ENCODE results near the gene TSPEAR.

The TSPEAR gene

GRCh38 chr21:44456214-44456914, 255.0 kb downstream of the TSPEAR start:
- no peak for DNase-seq

- no peak for DNase-seq
These were observed 255.7 kb downstream of the TSPEAR start for GRCh38 chr21:44455524-44456213.

GRCh38 chr21:44454747-44455523, 256.4 kb downstream of the TSPEAR start, which contains the start of gene LRRC3:
Gene LRRC3 (plus strand): TSS chr21:44455510. CDS start chr21:44456645, 1,135 bp downstream.
- peak; percentile 65 for DNase-seq

- DNase-seq: no peak
These were observed 257.3 kb downstream of the TSPEAR start for GRCh38 chr21:44454058-44454457.

GRCh38 chr21:44453120-44453519, 258.3 kb downstream of the TSPEAR start:
- no peak for DNase-seq

- DNase-seq: no peak
These were observed 260.4 kb downstream of the TSPEAR start for GRCh38 chr21:44450999-44451398.

- DNase-seq: no peak
These were observed 261.0 kb downstream of the TSPEAR start for GRCh38 chr21:44450402-44450801.

GRCh38 chr21:44449473-44450363, 261.7 kb downstream of the TSPEAR start:
- DNase-seq: no peak

- no peak for DNase-seq
These were observed 262.7 kb downstream of the TSPEAR start for GRCh38 chr21:44448651-44449131.

All from activated effector memory CD4-positive, alpha-beta T cell treated with Interleukin-2 at 50 U/mL for 16 hours (primary cell).